GM12872 (cell line): ENCODE results near the gene CACNA2D3.

ENCODE experiments used
- TF ChIP-seq, protein P1 (sequence below): IDR thresholded peaks from 3 replicates; pipeline ENCODE4 v1.5.1; 2011; ENCODE audit warnings: low read depth, mild to moderate bottlenecking, low read length, moderate library complexity; ENCODE audit not compliant: insufficient read depth

Gene CACNA2D3

GRCh38 chr3:54563501-54564200, 441.3 kb downstream of the CACNA2D3 start:
- TF ChIP-seq, protein P1, sequence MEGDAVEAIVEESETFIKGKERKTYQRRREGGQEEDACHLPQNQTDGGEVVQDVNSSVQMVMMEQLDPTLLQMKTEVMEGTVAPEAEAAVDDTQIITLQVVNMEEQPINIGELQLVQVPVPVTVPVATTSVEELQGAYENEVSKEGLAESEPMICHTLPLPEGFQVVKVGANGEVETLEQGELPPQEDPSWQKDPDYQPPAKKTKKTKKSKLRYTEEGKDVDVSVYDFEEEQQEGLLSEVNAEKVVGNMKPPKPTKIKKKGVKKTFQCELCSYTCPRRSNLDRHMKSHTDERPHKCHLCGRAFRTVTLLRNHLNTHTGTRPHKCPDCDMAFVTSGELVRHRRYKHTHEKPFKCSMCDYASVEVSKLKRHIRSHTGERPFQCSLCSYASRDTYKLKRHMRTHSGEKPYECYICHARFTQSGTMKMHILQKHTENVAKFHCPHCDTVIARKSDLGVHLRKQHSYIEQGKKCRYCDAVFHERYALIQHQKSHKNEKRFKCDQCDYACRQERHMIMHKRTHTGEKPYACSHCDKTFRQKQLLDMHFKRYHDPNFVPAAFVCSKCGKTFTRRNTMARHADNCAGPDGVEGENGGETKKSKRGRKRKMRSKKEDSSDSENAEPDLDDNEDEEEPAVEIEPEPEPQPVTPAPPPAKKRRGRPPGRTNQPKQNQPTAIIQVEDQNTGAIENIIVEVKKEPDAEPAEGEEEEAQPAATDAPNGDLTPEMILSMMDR = no peak

DNA sequence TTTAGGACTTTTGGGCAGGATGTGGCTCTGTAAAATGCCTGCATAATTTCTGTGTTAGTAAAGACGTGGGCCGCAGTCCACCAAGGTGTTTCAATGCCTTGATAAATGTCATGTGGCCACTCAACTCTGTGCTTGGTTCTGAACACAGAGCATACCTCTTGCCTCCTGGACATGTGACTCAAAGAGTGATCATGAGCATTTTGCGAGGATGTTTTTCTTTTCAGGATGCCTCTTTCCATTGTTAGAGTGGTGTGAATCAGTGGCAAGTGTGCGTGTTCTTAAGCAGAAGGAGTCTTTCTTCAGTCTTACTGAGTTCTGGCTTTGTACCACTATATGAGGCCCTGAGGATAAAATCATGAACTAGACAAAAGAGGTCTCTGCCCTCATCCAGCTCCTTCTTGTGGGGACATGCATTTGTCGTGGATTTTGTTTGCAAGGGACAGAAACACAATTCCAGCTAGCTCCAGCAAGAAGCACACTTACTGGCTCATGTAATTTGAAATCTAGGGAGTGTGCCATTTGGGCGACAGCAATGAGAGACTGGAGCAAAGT, 442.1 kb downstream of the CACNA2D3 start:
- TF ChIP-seq, protein P1 = no peak

GRCh38 chr3:54565956-54566355, 443.6 kb downstream of the CACNA2D3 start:
- TF ChIP-seq, protein P1 = no peak

DNA sequence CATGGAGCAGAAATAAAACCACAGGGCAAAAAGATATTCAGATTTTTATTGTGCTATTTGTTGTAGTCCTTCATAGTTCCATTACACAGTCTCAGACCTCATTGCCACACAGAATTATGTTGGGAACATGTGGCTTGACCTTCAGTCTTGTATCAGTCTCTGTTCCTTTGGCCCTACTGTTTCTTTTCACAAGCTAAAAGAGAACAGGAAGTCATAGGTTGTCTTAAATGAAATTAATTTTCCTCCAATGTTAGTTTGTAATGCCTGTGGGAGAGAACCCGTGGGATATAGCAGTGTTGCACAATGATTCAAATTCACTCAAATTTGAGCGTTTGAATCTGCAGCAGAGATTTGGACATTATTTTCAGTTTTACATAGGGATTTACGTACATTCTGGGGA, 445.6 kb downstream of the CACNA2D3 start:
- TF ChIP-seq, protein P1 = no peak

DNA sequence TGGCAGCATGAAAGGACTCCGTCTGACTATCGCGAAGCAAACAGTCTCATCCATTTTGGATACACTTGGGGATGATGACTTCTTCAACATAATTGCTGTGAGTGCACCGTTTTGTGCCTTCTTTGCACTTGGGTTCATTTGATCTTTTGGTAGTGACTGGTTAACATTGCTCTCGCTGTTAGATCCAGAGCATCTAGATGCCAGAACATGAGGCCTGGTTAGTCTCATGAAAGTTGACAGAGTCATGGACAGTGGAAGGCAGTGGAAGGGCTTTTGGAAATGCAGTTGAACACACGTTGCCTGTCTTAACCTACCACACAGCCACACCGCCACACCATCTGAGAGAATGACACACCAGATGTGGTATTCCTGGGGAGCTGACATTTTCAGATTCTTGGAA, 447.7 kb downstream of the CACNA2D3 start:
- TF ChIP-seq, protein P1 = no peak

GRCh38 chr3:54572197-54572895, 450.0 kb downstream of the CACNA2D3 start:
- TF ChIP-seq, protein P1 = no peak

DNA sequence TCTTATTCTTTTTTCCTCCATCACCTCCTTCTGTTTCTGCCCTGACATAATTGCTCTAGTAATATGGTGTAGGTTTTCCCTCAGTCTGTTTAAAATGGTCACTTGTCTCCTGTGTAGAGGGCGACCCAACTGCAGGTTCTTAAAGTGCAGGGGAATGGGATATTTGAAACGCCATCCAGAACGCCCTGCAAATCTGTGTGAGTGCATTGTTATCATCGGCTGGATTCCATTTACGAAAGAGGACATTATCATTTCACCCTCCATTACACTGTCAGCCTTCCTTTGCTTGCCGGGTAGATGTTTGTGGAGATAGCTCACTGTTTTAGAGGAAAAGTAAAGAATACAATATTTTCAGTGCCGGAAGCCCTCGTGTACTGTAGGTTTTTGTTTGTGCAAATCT, 451.5 kb downstream of the CACNA2D3 start:
- TF ChIP-seq, protein P1 = no peak
